Transverse colon (tissue), 4 donors: ENCODE data around the gene RASGRP3. TPM values are rescaled to one million over a fixed set of nuclear protein-coding genes. Genes with fewer than 3 reads are reported as not detected.

Experiments used
- DNase-seq: peaks from one replicate; pipeline ENCODE4 v3.0.0-alpha.2; 2019
- H3K27ac ChIP-seq, 4 donors: fragments of 200-600 bp; sonication (generic); 2 replicates each; pipeline ENCODE4 v1.5.1; 2016 to 2018; ENCODE audit warnings: inconsistent platforms in 4 of 4
- H3K27me3 ChIP-seq: fragments of 200-600 bp; sonication (generic); 2 replicates; pipeline ENCODE4 v1.5.1; 2017; ENCODE audit warnings: inconsistent platforms
- H3K36me3 ChIP-seq, 4 donors: fragments of 200-600 bp; sonication (generic); 2 replicates each; pipeline ENCODE4 v1.5.1; 2017 to 2019; ENCODE audit warnings: inconsistent platforms in 4 of 4
- H3K4me1 ChIP-seq, 4 donors: fragments of 200-600 bp; sonication (generic); 2 replicates each; pipeline ENCODE4 v1.5.1; 2017 to 2020; ENCODE audit warnings: inconsistent platforms in 4 of 4
- H3K4me3 ChIP-seq, 4 donors: fragments of 200-600 bp; sonication (generic); 1 replicate in 1 of 4; 2 replicates in 3 of 4; pipeline versions ENCODE4 v1.5.1 to v1.6.1; 2017 to 2019; ENCODE audit warnings: inconsistent platforms in 4 of 4
- H3K9me3 ChIP-seq, 2 donors: fragments of 200-600 bp; sonication (generic); 2 replicates each; pipeline ENCODE4 v1.5.1; 2017 to 2019; ENCODE audit warnings: inconsistent platforms in 2 of 2
- CTCF ChIP-seq, 5 experiments: fragments of 200-600 bp in 3 of 5; fragments of 450-650 bp in 2 of 5; sonication (generic) in 3 of 5; IDR thresholded peaks; 1 replicate in 2 of 5; 2 replicates in 3 of 5; pipeline ENCODE4 v1.5.1; 2016 to 2017; ENCODE audit warnings: antibody characterized with exemption in 5 of 5, inconsistent platforms in 3 of 5, mild to moderate bottlenecking in 2 of 5, moderate library complexity in 1 of 5
- EP300 ChIP-seq: sonication (generic); formaldehyde crosslinking; IDR thresholded peaks from one replicate; pipeline ENCODE4 v1.6.1; 2017; ENCODE audit warnings: antibody characterized with exemption, low read depth
- POLR2A ChIP-seq: fragments of 450-650 bp; IDR thresholded peaks from one replicate; pipeline ENCODE4 v1.6.1; 2016; ENCODE audit warnings: antibody characterized with exemption, mild to moderate bottlenecking, moderate library complexity
- POLR2AphosphoS5 ChIP-seq, 3 donors: sonication (generic); formaldehyde crosslinking; IDR thresholded peaks; one replicate each; pipeline ENCODE4 v1.6.1; 2016; ENCODE audit warnings: antibody characterized with exemption in 3 of 3
- WGBS, 2 donors: methylation state at CpG; one replicate each; pipeline ENCODE4 v1.1.5; 2018; ENCODE audit warnings: low coverage in 1 of 2; 5-methylcytosine and 5-hydroxymethylcytosine counted together
- in situ Hi-C, 4 donors: fragments of 200-750 bp; cut with MboI; loops; one replicate each; pipeline versions ENCODE4 v1.15.0 to v1.15.1; 2017; ENCODE audit warnings: low sequenced_read_pairs in 3 of 4, low pct_ligation_motif_present in 1 of 4, low pct_unique_long_range_greater_than_20kb in 1 of 4
- intact Hi-C: fragments of 100-400 bp; cut with DNase I; formaldehyde crosslinking; loops from one replicate; pipeline ENCODE4 v1.15.1; 2023; ENCODE audit warnings: low total_unique reads
- total RNA-seq, 4 donors: library from RNA; depleted of rRNA; stranded (reverse); fragments of >200 nt; gene quantifications; one replicate each; pipeline ENCODE4 v1.1.0, GENCODE V29; 2016

Gene RASGRP3
- total RNA-seq, 4 donors from 2014 or later: 3.4 to 16.5 (median 4.8) TPM; not detected in 1

- Histone ChIP-seq H3K27ac (no peak overlapping the region), H3K4me1 (no peaks in the 10 kb centered on the region), H3K4me3 (no peak overlapping the region), H3K36me3 (no peaks in the 10 kb centered on the region), H3K9me3 (no peaks in the 10 kb centered on the region), H3K27me3 (no peaks in the 10 kb centered on the region)
- intact Hi-C loops: no loop called here
- DNase-seq: no peak
- WGBS, 2 donors: 94 to 100% methylated on average over 3 of the region's 3 CpGs
- TF ChIP-seq POLR2A (no peak), EP300 (no peak), CTCF (IDR thresholded peaks at IDR 0.05) (no peak), POLR2AphosphoS5 (IDR thresholded peaks at IDR 0.05) (no peak)
- in situ Hi-C loops: no loop called here
Observed at GRCh38 chr2:33559328-33559727, 82.9 kb downstream of the RASGRP3 start.

DNA sequence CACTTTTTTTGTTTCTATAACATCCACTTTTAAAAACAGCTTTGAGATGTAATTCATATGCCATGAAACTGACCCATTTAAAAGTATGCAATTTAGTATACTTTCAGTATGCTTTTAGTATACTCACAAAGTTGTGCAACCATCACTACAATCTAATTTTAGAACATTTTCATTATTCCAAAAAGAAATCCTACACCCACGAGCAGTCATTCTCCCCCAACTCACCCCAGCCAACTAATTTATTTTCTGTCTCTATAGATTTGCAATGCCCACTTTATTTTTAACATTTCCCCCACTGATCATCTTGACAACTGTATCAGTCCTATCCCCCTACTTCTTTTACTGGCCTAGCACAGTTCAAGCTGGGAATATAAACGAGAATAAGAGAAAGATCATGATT, 83.6 kb downstream of the RASGRP3 start:
- no peaks in the 10 kb centered on the region for H3K4me1 ChIP-seq
- H3K9me3 ChIP-seq: no peaks in the 10 kb centered on the region
- H3K36me3 ChIP-seq: no peaks in the 10 kb centered on the region
- no peak overlapping the region for H3K4me3 ChIP-seq
- no peaks in the 10 kb centered on the region for H3K27me3 ChIP-seq
- intact Hi-C loops: no loop called here
- no peak for DNase-seq
- 55 to 69% methylated on average over 2 of the region's 2 CpGs for WGBS, 2 donors
- in situ Hi-C loops: no loop called here
- TF ChIP-seq POLR2AphosphoS5 (IDR thresholded peaks at IDR 0.05) (no peak), POLR2A (no peak), CTCF (IDR thresholded peaks at IDR 0.05) (no peak), EP300 (no peak)
- no peak overlapping the region for H3K27ac ChIP-seq

DNA sequence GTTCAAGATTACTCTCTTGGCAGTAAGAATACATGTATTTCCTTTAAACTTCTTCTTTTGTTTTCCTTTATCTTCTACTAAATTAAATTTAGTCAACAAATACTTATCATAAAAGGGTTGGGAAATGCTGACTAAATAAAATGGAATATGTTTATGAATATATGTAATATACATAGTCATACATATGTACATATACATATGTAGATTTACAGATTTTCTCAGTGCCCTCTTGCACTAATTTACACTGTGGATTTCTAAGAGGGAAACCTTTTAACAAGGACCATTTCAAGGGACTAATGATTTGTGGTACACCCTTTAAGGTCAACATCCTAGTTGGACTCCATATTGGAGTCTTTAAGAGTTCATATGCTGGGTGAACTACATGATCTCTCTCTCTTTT, 85.4 kb downstream of the RASGRP3 start:
- in situ Hi-C loops (no loop called here), intact Hi-C loops (no loop called here)
- TF ChIP-seq POLR2A: no peak
- no peak for TF ChIP-seq CTCF (IDR thresholded peaks at IDR 0.05)
- TF ChIP-seq EP300: no peak
- TF ChIP-seq POLR2AphosphoS5 (IDR thresholded peaks at IDR 0.05): no peak
- no peaks in the 10 kb centered on the region for H3K36me3 ChIP-seq
- DNase-seq: no peak
- H3K27ac ChIP-seq: no peak overlapping the region
- H3K9me3 ChIP-seq: no peaks in the 10 kb centered on the region
- H3K27me3 ChIP-seq: no peaks in the 10 kb centered on the region
- no peak overlapping the region for H3K4me3 ChIP-seq
- H3K4me1 ChIP-seq: no peaks in the 10 kb centered on the region

- 76 to 77% methylated on average over 2 of the region's 2 CpGs for WGBS, 2 donors
- in situ Hi-C loops: loop anchor here in 1 of 4 donors (10.0 kb wide), 1 partner anchor 96 kb away; the partner anchor contains the start of gene RASGRP3
- DNase-seq: no peak
- no peaks in the 10 kb centered on the region for H3K9me3 ChIP-seq
- intact Hi-C loops: no loop called here
- H3K4me3 ChIP-seq: no peak overlapping the region
- H3K36me3 ChIP-seq: no peaks in the 10 kb centered on the region
- H3K4me1 ChIP-seq: no peaks in the 10 kb centered on the region
- no peaks in the 10 kb centered on the region for H3K27me3 ChIP-seq
- no peak overlapping the region for H3K27ac ChIP-seq
- TF ChIP-seq CTCF (IDR thresholded peaks at IDR 0.05) (no peak), POLR2AphosphoS5 (IDR thresholded peaks at IDR 0.05) (no peak)
Observed at GRCh38 chr2:33570681-33571080, 94.2 kb downstream of the RASGRP3 start.
